Neural progenitor cell (in vitro differentiated cells): ENCODE results near the gene FANCD2OS. TPM values are rescaled to one million over a fixed set of nuclear protein-coding genes. Genes with fewer than 3 reads are reported as not detected.
"Not testable (repeated sequence)": the region's sequence is repeated elsewhere in the genome, so short reads cannot be mapped to it uniquely, and the experiment has no call there.

Source experiments
- DNase-seq: peaks from one replicate; pipeline ENCODE4 v3.0.0-alpha.2; 2016; ENCODE audit warnings: low spot score
- H2AFZ ChIP-seq: fragments of 200-600 bp; sonication (generic); replicated peaks from 2 replicates; pipeline ENCODE4 v1.6.1; 2016; ENCODE audit warnings: antibody characterized with exemption
- H3F3A ChIP-seq: fragments of 200-600 bp; sonication (generic); 2 replicates; pipeline ENCODE4 v1.6.1; 2016; ENCODE audit warnings: antibody characterized with exemption, low read depth
- H3K27ac ChIP-seq: fragments of 200-600 bp; sonication (generic); 2 replicates; pipeline ENCODE4 v1.5.1; 2016; ENCODE audit warnings: mild to moderate bottlenecking
- H3K27me3 ChIP-seq: fragments of 200-600 bp; sonication (generic); 2 replicates; pipeline ENCODE4 v1.6.1; 2016; ENCODE audit warnings: mild to moderate bottlenecking, moderate library complexity
- H3K36me3 ChIP-seq: fragments of 200-600 bp; sonication (generic); 2 replicates; pipeline ENCODE4 v1.5.1; 2016
- H3K4me1 ChIP-seq: fragments of 200-600 bp; sonication (generic); 2 replicates; pipeline ENCODE4 v1.6.1; 2016; ENCODE audit warnings: mixed run types
- H3K4me2 ChIP-seq: fragments of 200-600 bp; sonication (generic); 2 replicates; pipeline ENCODE4 v1.6.1; 2016
- H3K4me3 ChIP-seq: fragments of 200-600 bp; sonication (generic); 2 replicates; pipeline ENCODE4 v1.5.1; 2016
- H3K79me2 ChIP-seq: fragments of 200-600 bp; sonication (generic); 2 replicates; pipeline ENCODE4 v1.6.1; 2016; ENCODE audit warnings: low read depth
- H3K9ac ChIP-seq: fragments of 200-600 bp; sonication (generic); 2 replicates; pipeline ENCODE4 v1.6.1; 2016
- H3K9me3 ChIP-seq: fragments of 200-600 bp; sonication (generic); 2 replicates; pipeline ENCODE4 v1.5.1; 2016; ENCODE audit warnings: low read depth
- H4K20me1 ChIP-seq: fragments of 200-600 bp; sonication (generic); 2 replicates; pipeline ENCODE4 v1.6.1; 2016; ENCODE audit warnings: low read depth
- H3K27ac Mint-ChIP-seq: 3 replicates; pipeline ENCODE4 v1.8.0; 2021; ENCODE audit warnings: mixed read lengths
- H3K27me3 Mint-ChIP-seq: 2 replicates; pipeline ENCODE4 v1.8.0; 2022; ENCODE audit warnings: low read depth, mild to moderate bottlenecking, inconsistent platforms, moderate library complexity, mixed read lengths; ENCODE audit not compliant: insufficient read depth
- H3K36me3 Mint-ChIP-seq: 3 replicates; pipeline ENCODE4 v1.8.0; 2021; ENCODE audit warnings: mixed read lengths
- H3K4me1 Mint-ChIP-seq: 3 replicates; pipeline ENCODE4 v1.8.0; 2021; ENCODE audit warnings: mixed read lengths
- H3K4me3 Mint-ChIP-seq: 3 replicates; pipeline ENCODE4 v1.8.0; 2021; ENCODE audit warnings: mild to moderate bottlenecking, moderate library complexity, mixed read lengths
- H3K9me3 Mint-ChIP-seq: 3 replicates; pipeline ENCODE4 v1.8.0; 2020; ENCODE audit warnings: mixed read lengths
- EZH2 ChIP-seq: fragments of 200-600 bp; sonication (generic); IDR thresholded peaks from 2 replicates; pipeline ENCODE4 v1.6.1; 2017; ENCODE audit warnings: antibody characterized with exemption, mild to moderate bottlenecking, moderate library complexity
- EZH2phosphoT487 ChIP-seq: fragments of 200-600 bp; sonication (generic); IDR thresholded peaks from 2 replicates; pipeline ENCODE4 v1.6.1; 2017; ENCODE audit warnings: antibody characterized with exemption
- total RNA-seq: library from RNA; depleted of rRNA; stranded (reverse); fragments of >200 nt; gene quantifications from 2 replicates; pipeline ENCODE4 v1.2.3, GENCODE V29; 2015; ENCODE audit warnings: low replicate concordance
- TF ChIP-seq, protein P1 (sequence below): fragments of 200-600 bp; sonication (generic); IDR thresholded peaks from 2 replicates; pipeline ENCODE4 v1.5.1; 2017; ENCODE audit warnings: antibody characterized with exemption, mild to moderate bottlenecking

The FANCD2OS gene
- total RNA-seq, 1 donor from 2014 or later, result not detected

GRCh38 chr3:10093678-10094077 lies 14.4 kb downstream of the FANCD2OS start:
- no peaks in the 10 kb centered on the region for H3K27me3 Mint-ChIP-seq
- Histone ChIP-seq H3K27me3 (no peaks in the 10 kb centered on the region), H3K79me2 (no peaks in the 10 kb centered on the region), H3F3A (no peaks in the 10 kb centered on the region), H3K4me3 (no peak overlapping the region), H3K9me3 (no peaks in the 10 kb centered on the region), H3K36me3 (no peaks in the 10 kb centered on the region), H3K4me2 (no peak overlapping the region), H2AFZ (no peak overlapping the region), H3K27ac (no peak overlapping the region), H3K9ac (no peak overlapping the region), H3K4me1 (no peaks in the 10 kb centered on the region), H4K20me1 (no peaks in the 10 kb centered on the region)
- H3K9me3 Mint-ChIP-seq, result no peaks in the 10 kb centered on the region
- no peak for DNase-seq
- H3K4me1 Mint-ChIP-seq, result no peaks in the 10 kb centered on the region
- H3K27ac Mint-ChIP-seq, result no peak overlapping the region
- TF ChIP-seq EZH2 (no peak), EZH2phosphoT487 (no peak)
- TF ChIP-seq, protein P1, sequence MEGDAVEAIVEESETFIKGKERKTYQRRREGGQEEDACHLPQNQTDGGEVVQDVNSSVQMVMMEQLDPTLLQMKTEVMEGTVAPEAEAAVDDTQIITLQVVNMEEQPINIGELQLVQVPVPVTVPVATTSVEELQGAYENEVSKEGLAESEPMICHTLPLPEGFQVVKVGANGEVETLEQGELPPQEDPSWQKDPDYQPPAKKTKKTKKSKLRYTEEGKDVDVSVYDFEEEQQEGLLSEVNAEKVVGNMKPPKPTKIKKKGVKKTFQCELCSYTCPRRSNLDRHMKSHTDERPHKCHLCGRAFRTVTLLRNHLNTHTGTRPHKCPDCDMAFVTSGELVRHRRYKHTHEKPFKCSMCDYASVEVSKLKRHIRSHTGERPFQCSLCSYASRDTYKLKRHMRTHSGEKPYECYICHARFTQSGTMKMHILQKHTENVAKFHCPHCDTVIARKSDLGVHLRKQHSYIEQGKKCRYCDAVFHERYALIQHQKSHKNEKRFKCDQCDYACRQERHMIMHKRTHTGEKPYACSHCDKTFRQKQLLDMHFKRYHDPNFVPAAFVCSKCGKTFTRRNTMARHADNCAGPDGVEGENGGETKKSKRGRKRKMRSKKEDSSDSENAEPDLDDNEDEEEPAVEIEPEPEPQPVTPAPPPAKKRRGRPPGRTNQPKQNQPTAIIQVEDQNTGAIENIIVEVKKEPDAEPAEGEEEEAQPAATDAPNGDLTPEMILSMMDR, result no peak
- H3K36me3 Mint-ChIP-seq, result peaks cover 9% of the 10 kb centered on the region
- no peak overlapping the region for H3K4me3 Mint-ChIP-seq

- H3K4me1 Mint-ChIP-seq, H3K9ac ChIP-seq, H3K27me3 Mint-ChIP-seq, H3K27ac ChIP-seq, H3K9me3 ChIP-seq, H3K4me3 Mint-ChIP-seq, H3K4me2 ChIP-seq, H3K27ac Mint-ChIP-seq, H3K79me2 ChIP-seq, H4K20me1 ChIP-seq, H3K4me1 ChIP-seq, H3F3A ChIP-seq, H3K36me3 ChIP-seq, H3K27me3 ChIP-seq, DNase-seq, H3K4me3 ChIP-seq, H2AFZ ChIP-seq, H3K9me3 Mint-ChIP-seq: not testable (repeated sequence)
- H3K36me3 Mint-ChIP-seq, result peaks cover 14% of the 10 kb centered on the region
These were observed 16.7 kb downstream of the FANCD2OS start for GRCh38 chr3:10091387-10091786.

- not testable (repeated sequence) for H3K4me2 ChIP-seq, H3K9ac ChIP-seq, H3K4me1 ChIP-seq, H3K79me2 ChIP-seq, DNase-seq, H3K4me1 Mint-ChIP-seq, H3K4me3 ChIP-seq, H3K27me3 Mint-ChIP-seq, H3K27ac ChIP-seq, H3K27ac Mint-ChIP-seq, H3K9me3 ChIP-seq, H3K9me3 Mint-ChIP-seq, H4K20me1 ChIP-seq, H3K4me3 Mint-ChIP-seq, H2AFZ ChIP-seq, H3F3A ChIP-seq, H3K27me3 ChIP-seq
- H3K36me3 Mint-ChIP-seq, result peaks cover 14% of the 10 kb centered on the region
- peaks cover 12% of the 10 kb centered on the region for H3K36me3 ChIP-seq
These were observed 17.3 kb downstream of the FANCD2OS start for GRCh38 chr3:10090774-10091173.

DNA sequence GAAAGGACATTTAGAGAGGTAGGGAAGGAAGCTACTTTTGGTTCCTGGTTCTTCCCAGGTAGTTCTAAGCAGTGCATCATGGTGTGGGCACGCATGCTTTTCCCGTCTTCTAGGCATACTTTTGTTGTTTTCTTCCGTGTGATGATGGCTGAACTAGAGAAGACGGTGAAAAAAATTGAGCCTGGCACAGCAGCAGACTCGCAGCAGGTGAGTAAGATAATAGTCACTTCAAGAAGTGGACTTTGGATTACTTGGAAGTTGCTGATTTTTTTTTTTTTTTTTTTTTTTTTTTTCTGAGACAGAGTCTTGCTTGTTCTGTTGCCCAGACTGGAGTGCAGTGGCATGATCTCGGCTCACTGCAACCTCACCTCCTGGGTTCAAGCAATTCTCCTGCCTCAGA lies 17.9 kb downstream of the FANCD2OS start:
- H4K20me1 ChIP-seq, result no peaks in the 10 kb centered on the region
- no peaks in the 10 kb centered on the region for H3K27me3 Mint-ChIP-seq
- peaks cover 14% of the 10 kb centered on the region for H3K36me3 Mint-ChIP-seq
- no peak overlapping the region for H3K4me3 Mint-ChIP-seq
- no peak for DNase-seq
- H3F3A ChIP-seq, result no peaks in the 10 kb centered on the region
- TF ChIP-seq EZH2 (no peak), EZH2phosphoT487 (no peak)
- TF ChIP-seq, protein P1, result no peak
- H3K4me3 ChIP-seq, result no peak overlapping the region
- H3K27ac Mint-ChIP-seq, result no peak overlapping the region
- H2AFZ ChIP-seq, result no peak overlapping the region
- no peaks in the 10 kb centered on the region for H3K4me1 ChIP-seq
- H3K9me3 ChIP-seq, result no peaks in the 10 kb centered on the region
- H3K9me3 Mint-ChIP-seq, result no peaks in the 10 kb centered on the region
- no peaks in the 10 kb centered on the region for H3K27me3 ChIP-seq
- no peak overlapping the region for H3K27ac ChIP-seq
- H3K4me1 Mint-ChIP-seq, result no peaks in the 10 kb centered on the region
- H3K36me3 ChIP-seq, result peaks cover 12% of the 10 kb centered on the region
- H3K79me2 ChIP-seq, result no peaks in the 10 kb centered on the region
- H3K9ac ChIP-seq, result no peak overlapping the region
- H3K4me2 ChIP-seq, result no peak overlapping the region
